Testis (tissue), 2 donors: ENCODE measurements around the gene TMEM181.

Experiments used
- POLR2A ChIP-seq: fragments of 450-650 bp; IDR thresholded peaks from one replicate; pipeline ENCODE4 v1.6.1; 2017; ENCODE audit warnings: antibody characterized with exemption, mild to moderate bottlenecking, moderate library complexity
- TF ChIP-seq, protein P1 (sequence below), 3 experiments: fragments of 450-650 bp in 2 of 3; fragments of 200-600 bp in 1 of 3; sonication (generic) in 1 of 3; IDR thresholded peaks; one replicate each; pipeline ENCODE4 v1.5.1; 2016 to 2019; ENCODE audit warnings: antibody characterized with exemption in 3 of 3, mild to moderate bottlenecking in 2 of 3, moderate library complexity in 1 of 3

GRCh38 chr6:158672726-158673125 lies 112.8 kb downstream of the TMEM181 start:
- TF ChIP-seq POLR2A, result no peak
- TF ChIP-seq, protein P1, sequence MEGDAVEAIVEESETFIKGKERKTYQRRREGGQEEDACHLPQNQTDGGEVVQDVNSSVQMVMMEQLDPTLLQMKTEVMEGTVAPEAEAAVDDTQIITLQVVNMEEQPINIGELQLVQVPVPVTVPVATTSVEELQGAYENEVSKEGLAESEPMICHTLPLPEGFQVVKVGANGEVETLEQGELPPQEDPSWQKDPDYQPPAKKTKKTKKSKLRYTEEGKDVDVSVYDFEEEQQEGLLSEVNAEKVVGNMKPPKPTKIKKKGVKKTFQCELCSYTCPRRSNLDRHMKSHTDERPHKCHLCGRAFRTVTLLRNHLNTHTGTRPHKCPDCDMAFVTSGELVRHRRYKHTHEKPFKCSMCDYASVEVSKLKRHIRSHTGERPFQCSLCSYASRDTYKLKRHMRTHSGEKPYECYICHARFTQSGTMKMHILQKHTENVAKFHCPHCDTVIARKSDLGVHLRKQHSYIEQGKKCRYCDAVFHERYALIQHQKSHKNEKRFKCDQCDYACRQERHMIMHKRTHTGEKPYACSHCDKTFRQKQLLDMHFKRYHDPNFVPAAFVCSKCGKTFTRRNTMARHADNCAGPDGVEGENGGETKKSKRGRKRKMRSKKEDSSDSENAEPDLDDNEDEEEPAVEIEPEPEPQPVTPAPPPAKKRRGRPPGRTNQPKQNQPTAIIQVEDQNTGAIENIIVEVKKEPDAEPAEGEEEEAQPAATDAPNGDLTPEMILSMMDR (IDR thresholded peaks at IDR 0.05), result no peak
